RPMI8226 (cell line): ENCODE results near the gene ZNHIT1.
"Not testable (repeated sequence)": the region's sequence is repeated elsewhere in the genome, so short reads cannot be mapped to it uniquely, and the experiment has no call there.

ENCODE experiments used
- DNase-seq: peaks from one replicate; pipeline ENCODE4 v3.0.0-alpha.2; 2015

Gene ZNHIT1

GRCh38 chr7:101243646-101244374 is 25.8 kb downstream of the ZNHIT1 start:
- no peak for DNase-seq

- peak; percentile 98 for DNase-seq
These were observed 26.6 kb downstream of the ZNHIT1 start, which contains the start of gene FIS1 for GRCh38 chr7:101244375-101245146. FIS1 (minus strand) TSS chr7:101245081; CDS start chr7:101245004, 77 bp downstream.

DNA sequence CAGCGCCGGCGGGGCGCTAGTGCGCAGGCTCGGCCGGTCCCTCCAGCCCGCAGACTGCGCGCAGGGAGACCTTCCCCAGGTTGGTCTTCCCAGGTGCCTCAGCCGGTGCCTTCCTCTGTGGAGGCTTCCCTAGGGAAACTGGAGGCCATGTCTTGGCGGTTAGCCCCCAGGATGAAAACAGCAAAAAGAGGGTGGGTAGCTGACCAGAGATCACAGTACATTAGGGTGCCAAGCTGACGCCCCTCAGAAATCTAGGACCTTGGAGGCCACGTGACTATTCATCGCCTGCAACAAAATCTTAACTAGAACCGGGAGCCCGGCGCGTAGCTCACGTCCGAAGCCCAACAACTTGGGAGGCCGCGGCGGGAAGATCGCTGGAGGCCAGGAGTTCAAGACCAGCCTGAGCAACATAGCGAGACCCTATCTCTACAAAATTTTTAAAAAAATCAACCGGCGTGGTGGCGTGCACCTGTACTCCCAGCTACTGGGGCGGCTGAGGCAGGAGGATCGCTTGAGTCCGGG is 27.2 kb downstream of the ZNHIT1 start:
- DNase-seq, result no peak

- DNase-seq, result no peak
These were observed 30.3 kb downstream of the ZNHIT1 start for GRCh38 chr7:101248276-101248675.

DNA sequence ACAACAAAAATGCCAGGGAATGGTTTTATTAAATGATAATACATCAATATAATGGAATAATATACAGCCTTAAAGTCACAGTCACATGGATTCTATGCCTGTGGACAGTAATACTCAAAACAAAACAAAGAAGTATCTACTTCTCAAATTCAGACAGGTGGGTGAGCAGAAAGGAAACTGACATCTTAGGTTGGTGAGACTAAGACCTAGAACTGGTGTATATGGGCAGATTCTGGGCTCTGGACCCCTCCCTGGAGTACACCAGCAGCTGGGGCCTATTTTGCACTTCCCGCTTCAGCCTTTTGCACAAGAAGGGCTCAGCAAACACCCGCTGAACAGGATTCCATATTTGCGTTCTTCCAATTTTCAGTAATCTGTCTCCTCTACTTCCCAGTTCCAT is 32.4 kb downstream of the ZNHIT1 start:
- DNase-seq, result no peak

GRCh38 chr7:101251871-101252659 is 34.1 kb downstream of the ZNHIT1 start:
- peak; percentile 100 for DNase-seq

DNA sequence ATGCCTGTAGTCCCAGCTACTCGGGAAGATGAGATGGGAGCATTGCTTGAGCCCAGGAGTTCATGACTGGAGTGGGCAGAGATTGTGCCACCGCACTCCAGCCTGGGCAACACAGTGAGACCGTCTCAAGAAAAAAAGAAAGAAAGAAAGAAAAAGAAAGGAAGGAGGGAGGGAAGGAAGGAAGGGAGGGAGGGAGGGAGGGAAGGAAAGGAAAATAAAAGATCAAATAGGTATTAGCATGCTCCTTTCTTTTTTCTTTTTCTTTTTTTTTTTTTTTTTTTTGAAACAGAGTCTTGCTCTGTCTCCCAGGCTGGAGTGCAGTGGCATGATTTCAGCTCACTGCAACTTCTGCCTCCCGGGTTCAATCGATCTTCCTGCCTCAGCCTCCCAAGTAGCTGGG is 35.2 kb downstream of the ZNHIT1 start:
- DNase-seq, result not testable (repeated sequence)

GRCh38 chr7:101255796-101256195 is 37.8 kb downstream of the ZNHIT1 start:
- DNase-seq, result no peak

GRCh38 chr7:101258243-101258731 is 40.3 kb downstream of the ZNHIT1 start:
- DNase-seq, result no peak

- DNase-seq, result peak; percentile 42
These were observed 46.2 kb downstream of the ZNHIT1 start for GRCh38 chr7:101264102-101264706.

GRCh38 chr7:101265622-101266516 is 47.9 kb downstream of the ZNHIT1 start:
- DNase-seq, result no peak

DNA sequence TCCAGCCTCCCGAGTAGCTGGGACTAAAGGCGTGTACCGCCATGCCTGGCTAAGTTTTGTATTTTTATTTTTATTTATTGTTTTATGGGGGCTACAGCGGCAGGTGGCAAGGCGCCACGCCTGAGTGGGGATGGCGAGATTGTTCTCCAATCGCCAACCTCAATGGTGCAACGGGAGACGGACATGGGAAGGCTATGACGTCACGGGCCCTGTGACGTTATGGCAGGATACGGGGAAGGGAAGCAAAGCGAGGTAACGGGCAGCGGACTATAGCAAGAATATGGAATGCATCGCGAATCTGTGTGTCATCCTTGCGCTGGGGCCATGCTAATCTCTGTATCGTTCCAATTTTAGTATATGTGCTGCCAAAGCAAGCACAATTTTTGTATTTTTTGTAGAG is 51.7 kb downstream of the ZNHIT1 start:
- DNase-seq, result no peak

DNA sequence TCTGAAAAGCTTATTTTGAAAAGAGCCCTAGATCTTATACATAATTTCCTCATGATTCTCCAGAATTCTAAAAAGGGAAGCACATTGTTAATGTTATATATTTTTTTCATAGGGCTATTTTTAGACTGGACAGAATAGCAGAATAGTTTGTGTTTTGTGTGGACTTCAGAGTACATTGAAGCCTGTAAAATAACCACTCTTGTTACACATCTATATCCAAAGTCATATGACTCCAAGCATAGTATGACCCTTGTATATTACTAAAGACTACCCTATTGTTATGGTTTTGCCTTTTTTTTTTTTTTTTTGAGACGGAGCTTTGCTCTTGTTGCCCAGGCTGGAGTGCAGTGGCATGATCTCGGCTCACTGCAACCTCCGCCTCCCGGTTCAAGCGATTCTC is 53.1 kb downstream of the ZNHIT1 start:
- DNase-seq, result no peak

- DNase-seq, result no peak
These were observed 55.2 kb downstream of the ZNHIT1 start for GRCh38 chr7:101273206-101273605.
